ENCODE measurements around the gene MEIKIN.
"Not testable (repeated sequence)": the region's sequence is repeated elsewhere in the genome, so short reads cannot be mapped to it uniquely, and the experiment has no call there.

The MEIKIN gene

GRCh38 chr5:131857388-131857787 is 88.1 kb downstream of the MEIKIN start:
- no peak for TF ChIP-seq CTCF (conservative IDR thresholded peaks at IDR 0.05)
- no peak overlapping the region for H3K27ac ChIP-seq

- no peak overlapping the region for H3K27ac ChIP-seq
- TF ChIP-seq CTCF (conservative IDR thresholded peaks at IDR 0.05), result no peak
These were observed 90.0 kb downstream of the MEIKIN start for GRCh38 chr5:131855452-131855851.

- no peak overlapping the region for H3K27ac ChIP-seq
- no peak for TF ChIP-seq CTCF (conservative IDR thresholded peaks at IDR 0.05)
These were observed 91.3 kb downstream of the MEIKIN start for GRCh38 chr5:131854134-131854533.

GRCh38 chr5:131848662-131849061 is 96.8 kb downstream of the MEIKIN start:
- no peak for TF ChIP-seq CTCF (conservative IDR thresholded peaks at IDR 0.05)
- H3K27ac ChIP-seq, result no peak overlapping the region

DNA sequence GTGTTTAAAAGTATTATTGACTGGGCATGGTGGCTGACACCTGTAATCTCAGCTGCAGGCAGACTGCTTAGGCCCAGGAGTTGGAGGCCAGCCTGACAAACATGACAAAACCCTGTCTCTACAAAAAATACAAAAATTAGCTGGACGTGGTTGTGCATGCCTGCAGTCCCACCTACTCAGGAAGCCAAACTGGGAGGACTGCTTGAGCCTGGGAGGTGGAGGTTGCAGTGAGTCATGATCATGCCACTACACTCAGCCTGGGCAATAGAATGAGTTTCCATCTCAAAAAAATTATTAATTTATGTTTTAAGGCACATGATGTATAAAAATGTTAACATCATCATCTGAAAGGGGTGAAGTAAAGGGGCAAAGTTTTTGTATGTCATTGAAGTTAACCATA is 98.9 kb downstream of the MEIKIN start:
- no peak for TF ChIP-seq CTCF (conservative IDR thresholded peaks at IDR 0.05)
- no peak overlapping the region for H3K27ac ChIP-seq

DNA sequence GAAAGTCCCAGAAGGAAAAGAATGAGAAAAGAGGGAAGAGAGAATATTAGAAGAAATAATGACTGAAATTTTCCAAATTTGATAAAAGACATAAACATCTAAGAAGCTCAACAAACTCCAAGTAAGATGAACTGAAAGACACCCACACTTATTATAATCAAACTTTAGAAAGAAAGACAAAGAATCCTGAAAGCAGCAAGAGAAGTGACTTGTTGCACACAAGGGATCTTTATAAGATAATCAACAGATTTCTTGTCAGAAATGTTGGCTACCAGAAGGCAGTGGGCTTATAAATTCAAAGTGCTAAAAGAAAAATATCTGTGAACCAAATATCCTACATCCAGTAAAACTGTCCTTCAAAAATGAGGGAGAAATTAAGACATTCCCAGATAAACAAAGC is 99.6 kb downstream of the MEIKIN start:
- TF ChIP-seq CTCF (conservative IDR thresholded peaks at IDR 0.05), result no peak
- no peak overlapping the region for H3K27ac ChIP-seq

DNA sequence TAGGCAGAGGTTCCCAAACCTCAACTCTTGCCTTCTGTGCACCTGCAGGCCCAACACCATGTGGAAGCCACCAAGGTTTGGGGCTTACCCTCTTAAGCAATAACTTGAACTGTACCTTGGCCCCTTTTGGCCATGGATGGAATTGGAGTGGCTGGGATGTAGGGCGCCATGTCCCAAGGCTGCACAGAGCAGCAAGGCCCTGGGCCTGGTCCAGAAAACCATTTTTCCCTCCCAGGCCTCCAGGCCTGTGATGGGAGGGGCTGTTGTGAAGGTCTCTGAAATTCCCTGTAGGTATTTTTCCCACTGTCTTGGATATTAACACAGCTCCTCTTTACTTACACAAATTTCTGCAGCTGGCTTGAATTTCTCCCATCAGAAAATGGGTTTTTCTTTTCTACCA is 102.5 kb downstream of the MEIKIN start:
- not testable (repeated sequence) for H3K27ac ChIP-seq

- not testable (repeated sequence) for H3K27ac ChIP-seq
These were observed 112.8 kb downstream of the MEIKIN start for GRCh38 chr5:131832702-131833101.

- TF ChIP-seq CTCF (conservative IDR thresholded peaks at IDR 0.05), result no peak
- no peak overlapping the region for H3K27ac ChIP-seq
These were observed 120.0 kb downstream of the MEIKIN start for GRCh38 chr5:131825404-131826013.
